Pons (tissue), 1 donor: ENCODE results near the gene FOXO3.

Experiments used
- DNase-seq: peaks from one replicate; pipeline ENCODE4 v3.0.0-alpha.2; 2016; ENCODE audit warnings: low spot score

The FOXO3 gene

GRCh38 chr6:108685970-108686369, 125.3 kb downstream of the FOXO3 start:
- DNase-seq: no peak

- DNase-seq: no peak
Observed at GRCh38 chr6:108686896-108687295, 126.2 kb downstream of the FOXO3 start.

- no peak for DNase-seq
Observed at GRCh38 chr6:108687921-108688320, 127.2 kb downstream of the FOXO3 start.

- peak; percentile 76 for DNase-seq
Observed at GRCh38 chr6:108689272-108690161, 128.8 kb downstream of the FOXO3 start.

- no peak for DNase-seq
Observed at GRCh38 chr6:108690326-108691049, 129.8 kb downstream of the FOXO3 start.

GRCh38 chr6:108693430-108694154, 132.9 kb downstream of the FOXO3 start:
- no peak for DNase-seq

- no peak for DNase-seq
Observed at GRCh38 chr6:108694816-108695215, 134.1 kb downstream of the FOXO3 start.

GRCh38 chr6:108697561-108698161, 136.9 kb downstream of the FOXO3 start:
- DNase-seq: no peak

GRCh38 chr6:108698593-108699289, 138.0 kb downstream of the FOXO3 start:
- no peak for DNase-seq

- DNase-seq: no peak
Observed at GRCh38 chr6:108699290-108700041, 138.7 kb downstream of the FOXO3 start.

GRCh38 chr6:108702106-108702851, 141.6 kb downstream of the FOXO3 start:
- DNase-seq: no peak

GRCh38 chr6:108706649-108707048, 145.9 kb downstream of the FOXO3 start:
- no peak for DNase-seq

- no peak for DNase-seq
Observed at GRCh38 chr6:108707328-108707976, 146.7 kb downstream of the FOXO3 start.

- DNase-seq: no peak
Observed at GRCh38 chr6:108710030-108710429, 149.3 kb downstream of the FOXO3 start.

- DNase-seq: no peak
Observed at GRCh38 chr6:108710551-108710950, 149.8 kb downstream of the FOXO3 start.

- no peak for DNase-seq
Observed at GRCh38 chr6:108711071-108711470, 150.4 kb downstream of the FOXO3 start.

GRCh38 chr6:108711826-108712225, 151.1 kb downstream of the FOXO3 start:
- no peak for DNase-seq

GRCh38 chr6:108712946-108713345, 152.2 kb downstream of the FOXO3 start:
- no peak for DNase-seq

GRCh38 chr6:108714101-108714765, 153.5 kb downstream of the FOXO3 start:
- no peak for DNase-seq
